HuH-7 (cell line): ENCODE measurements around the gene TMEM204.

Experiments
- DNase-seq: peaks from one replicate; pipeline ENCODE4 v3.0.0; 2011; ENCODE audit warnings: low spot score

Gene TMEM204

DNA sequence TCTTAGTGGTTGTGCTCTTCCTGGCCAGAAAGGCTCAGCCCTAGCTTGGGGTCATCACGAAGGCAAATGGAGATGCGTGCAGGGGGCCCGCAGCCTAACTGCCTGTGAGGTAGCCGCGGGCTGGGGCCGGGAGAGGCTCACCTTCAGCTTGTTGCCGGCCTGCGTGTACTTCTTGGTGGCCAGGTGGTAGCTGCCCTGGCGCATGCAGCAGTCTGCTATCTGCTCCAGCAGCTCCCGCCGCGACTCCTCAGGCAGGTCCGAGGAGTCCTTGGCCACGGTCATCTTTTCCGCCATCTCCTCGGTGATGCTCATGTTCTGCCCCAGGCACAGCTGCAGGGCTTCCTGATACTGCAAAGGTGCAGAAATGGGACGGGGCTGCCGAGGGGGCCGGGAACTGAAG is 13.0 kb upstream of the TMEM204 start:
- DNase-seq: no peak

DNA sequence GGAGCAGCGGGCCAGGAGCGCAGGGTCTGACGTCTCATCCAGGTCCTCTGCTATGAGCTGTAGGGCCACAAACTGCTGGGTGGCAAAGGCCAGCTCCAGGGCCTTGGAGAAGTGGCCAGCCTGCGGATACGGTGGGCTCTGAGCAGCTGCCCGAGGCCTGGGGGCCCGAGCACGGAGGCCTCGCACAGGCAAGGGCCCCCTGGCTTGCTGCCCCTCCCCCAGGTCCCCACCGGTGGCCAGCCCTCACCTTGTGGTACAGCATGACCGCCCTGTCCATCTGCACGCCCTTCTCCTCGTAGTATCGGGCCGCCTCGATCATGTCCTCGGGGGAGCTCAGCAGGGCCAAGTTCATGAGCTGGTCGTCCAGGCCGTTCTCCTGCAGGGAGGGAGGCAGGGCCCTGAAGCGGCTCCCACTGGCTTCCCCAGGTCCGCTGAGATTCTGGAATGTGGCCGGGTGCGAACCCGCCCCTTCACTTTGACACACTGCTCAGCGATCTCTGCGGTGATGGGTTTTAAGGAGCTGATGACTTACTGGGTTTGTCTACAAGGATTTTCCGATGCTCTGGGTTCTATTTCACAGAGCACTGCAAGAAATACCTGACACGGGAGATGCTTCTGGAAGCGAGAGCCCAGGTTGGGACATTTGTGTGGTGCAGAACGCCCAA is 9.8 kb upstream of the TMEM204 start:
- no peak for DNase-seq

DNA sequence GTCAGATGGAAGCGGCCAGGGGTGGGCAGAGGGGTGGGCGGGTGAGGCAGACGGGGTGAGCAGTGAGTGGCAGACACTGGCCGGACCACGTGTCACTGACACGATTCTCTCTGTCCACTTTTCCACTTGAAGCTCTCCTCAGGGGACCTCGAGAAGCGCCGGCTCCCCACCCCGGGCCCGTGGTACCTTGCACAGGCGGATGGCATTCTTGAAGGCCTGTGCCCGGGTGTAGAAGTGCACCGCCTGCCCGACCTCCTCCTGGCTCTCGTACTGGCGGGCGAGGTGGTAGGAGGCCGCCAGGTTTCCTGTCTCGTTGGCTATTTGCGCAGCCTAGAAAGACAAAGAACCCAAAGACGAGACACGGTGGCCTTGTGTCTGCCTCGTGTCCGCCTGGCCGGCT is 9.1 kb upstream of the TMEM204 start:
- no peak for DNase-seq

- DNase-seq: no peak
Observed at GRCh38 chr16:1525871-1526607, 7.4 kb upstream of the TMEM204 start.

- no peak for DNase-seq
Observed at GRCh38 chr16:1526608-1527555, 6.6 kb upstream of the TMEM204 start.

DNA sequence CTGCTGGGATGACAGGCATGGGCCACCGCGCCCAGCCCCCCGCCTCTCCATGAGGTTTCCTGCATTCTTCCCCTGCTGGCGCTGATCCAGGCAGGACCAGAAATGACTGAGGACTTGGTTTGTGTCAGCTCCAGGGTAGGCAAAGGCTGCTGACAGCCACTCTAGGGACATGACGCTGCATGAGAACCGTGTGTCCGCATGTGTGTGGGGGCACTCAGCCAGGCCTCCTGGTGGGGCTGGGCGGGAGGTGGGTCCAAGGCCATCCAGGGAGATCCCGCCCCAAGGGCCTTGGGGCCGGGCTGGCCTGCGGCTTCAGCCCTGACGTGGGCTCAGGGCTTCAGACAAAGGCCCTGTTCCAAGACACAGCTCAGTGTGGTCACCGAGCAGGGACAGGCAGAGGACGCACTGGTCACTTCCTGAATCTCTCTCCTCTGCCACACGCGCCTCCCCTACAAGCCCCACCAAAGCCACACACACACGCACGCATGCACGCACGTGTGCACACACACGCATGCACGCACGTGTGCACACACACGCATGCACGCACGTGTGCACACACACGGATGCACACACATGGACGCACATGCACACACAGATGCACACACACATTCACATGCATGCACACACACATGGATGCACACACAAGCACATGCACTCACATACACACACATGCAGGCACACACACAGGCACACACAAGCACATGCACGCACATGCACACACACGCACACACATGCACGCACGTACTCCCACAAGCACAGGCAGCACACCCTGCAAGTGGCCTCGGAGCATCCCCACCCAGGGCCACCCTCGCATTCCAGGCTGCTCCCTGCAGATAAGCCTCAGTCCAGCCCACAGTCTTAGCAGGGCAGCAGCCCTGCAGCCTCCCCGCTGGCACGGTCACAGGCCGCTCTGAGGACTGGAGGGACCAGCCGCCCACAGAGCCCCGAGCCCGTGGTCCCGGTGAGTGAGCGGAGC is 5.3 kb upstream of the TMEM204 start:
- DNase-seq: no peak

- no peak for DNase-seq
Observed at GRCh38 chr16:1528921-1529537, 4.4 kb upstream of the TMEM204 start.

DNA sequence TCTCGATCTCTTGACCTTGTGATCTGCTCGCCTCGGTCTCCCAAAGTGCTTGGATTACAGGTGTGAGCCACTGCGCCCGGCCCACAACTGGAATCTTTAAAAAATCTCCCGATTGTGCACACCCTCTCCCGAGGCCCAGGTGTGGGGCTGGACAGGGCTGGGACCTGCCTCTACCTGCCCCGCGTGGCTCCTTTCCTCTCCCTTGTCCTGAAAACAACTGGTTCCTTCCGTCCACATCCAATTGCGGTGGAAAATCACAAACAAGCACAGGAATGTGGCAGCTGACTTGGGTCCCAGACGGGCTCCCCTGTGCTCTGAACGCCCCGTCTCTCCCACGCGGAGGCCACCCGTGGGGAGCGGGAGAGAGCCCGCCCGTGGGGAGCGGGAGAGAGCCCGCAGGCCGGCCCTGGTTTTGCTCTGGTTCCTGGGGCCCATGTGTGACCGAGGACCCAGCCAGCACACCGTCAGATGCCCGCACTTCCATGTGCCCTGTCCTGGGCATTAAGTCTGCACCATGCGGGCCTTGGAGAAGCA is 3.0 kb upstream of the TMEM204 start:
- no peak for DNase-seq

DNA sequence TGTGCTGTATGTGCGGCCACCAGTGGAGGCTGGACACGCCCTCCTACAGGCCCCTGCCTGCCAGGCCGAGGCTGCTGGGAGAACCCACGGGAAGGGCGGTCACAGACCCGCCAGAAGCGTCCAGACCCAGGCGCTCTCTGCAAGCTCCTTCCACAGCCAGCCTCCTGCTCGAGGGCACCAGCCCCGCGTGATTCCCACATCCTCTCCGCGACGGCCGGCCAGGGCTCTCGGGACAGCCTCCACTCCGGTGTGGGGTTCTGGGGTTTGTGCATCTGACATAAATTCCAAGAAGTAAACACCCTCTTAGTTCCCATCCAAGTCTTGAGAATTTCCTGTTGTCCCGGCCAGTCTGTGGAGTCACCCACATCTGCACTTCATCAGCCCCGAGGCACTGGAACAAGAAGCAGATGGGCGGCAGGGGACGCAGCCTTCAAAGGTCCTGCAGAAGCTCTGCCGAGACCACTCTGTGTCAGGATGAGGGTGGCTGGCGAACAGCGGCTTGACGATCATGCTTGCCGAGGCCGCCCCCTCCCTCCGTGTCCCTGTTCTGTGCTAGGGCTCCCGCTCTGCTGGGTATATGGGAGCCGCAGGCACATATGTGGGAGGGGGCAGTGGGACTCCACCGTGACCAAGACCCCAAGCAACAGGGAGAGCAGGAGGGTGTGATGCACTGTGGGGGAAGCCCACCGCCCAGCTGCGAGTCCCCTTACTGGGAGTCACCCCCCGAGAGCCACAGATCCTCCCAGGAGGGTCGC is 2.4 kb upstream of the TMEM204 start:
- no peak for DNase-seq

GRCh38 chr16:1531638-1531910 is 1.9 kb upstream of the TMEM204 start:
- no peak for DNase-seq

GRCh38 chr16:1532081-1532760 is 1.2 kb upstream of the TMEM204 start:
- DNase-seq: no peak

DNA sequence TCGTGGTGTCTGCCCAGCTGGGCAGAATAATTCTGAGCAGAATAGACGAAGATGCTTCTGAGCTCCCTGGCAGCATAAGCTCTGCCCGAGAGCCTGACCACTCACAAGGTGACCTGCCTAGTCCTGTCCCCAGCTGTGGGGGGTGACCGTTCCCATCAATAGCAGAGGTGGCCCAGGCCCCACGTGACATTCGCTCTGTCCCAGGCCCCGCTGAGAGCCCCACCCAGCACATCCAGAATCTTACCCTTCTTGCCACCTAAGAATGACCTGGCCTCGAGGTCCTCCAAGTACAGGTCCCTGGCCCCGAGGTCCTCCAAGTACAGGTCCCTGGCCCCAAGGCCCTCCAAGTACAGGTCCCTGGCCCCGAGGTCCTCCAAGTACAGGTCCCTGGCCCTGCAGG is 695 bp upstream of the TMEM204 start:
- no peak for DNase-seq

- DNase-seq: no peak
Observed at GRCh38 chr16:1534021-1535020, 855 bp downstream of the TMEM204 start.

DNA sequence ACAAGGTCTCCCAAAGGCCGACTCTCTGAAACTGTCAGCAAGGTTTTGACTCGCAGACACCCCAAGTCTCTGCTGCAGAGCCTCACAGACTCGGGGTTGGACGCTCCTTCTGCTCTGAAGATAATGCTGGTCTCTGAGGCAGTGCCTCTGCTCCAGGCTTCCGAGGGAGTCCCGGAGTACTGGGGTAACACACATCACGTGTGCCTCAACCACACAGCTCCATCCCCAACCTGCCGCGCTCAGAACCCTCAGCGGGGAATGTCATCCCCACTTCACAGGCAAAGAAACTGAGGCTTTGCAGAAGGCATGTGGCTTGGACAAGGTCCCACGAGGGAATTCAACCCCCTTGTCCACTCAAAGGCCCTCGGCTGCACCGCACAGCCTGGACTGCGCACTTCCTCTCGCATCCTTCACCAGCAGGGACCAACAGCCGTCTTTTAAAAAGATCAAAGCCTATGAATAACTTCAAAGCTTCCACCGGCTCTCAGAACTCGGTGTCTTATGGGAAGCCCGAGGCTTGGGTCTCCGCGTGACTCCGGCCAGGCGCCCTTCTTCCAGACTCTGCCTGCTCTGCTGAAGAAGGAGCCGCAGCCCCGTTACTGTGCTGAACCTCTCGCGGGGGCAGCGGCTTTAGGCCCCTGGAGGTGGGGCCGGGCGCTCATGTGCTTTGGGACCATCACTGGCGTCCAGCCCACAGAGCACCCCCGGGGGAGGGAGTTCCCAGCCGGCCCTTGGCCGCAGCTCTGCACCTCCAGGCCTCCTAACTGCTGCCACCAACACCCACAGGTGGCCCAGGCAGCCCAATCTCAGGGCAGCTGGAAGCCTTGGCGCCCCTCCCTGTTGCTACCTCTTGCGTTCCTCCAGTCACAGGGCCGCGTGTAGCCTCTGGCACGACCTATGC is 2.2 kb downstream of the TMEM204 start:
- no peak for DNase-seq

DNA sequence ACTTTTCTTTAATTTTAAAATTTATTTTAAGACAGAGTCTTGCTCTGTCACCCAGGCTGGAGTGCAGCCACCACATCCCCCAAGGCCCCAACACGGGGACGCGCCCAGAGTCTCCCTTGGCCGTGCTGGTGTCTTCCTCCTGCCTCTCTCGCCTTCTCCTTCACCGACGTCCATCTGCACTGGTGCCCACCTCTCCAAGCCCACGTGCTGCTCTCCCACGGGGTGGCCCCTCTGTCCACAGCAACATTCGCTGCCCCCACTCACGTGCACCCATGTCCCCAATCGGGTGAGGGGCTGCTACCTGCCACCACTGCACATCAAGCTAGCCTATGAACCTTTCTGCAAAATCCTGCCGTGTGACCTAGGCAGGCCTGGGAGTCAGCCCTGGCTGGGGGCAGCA is 3.1 kb downstream of the TMEM204 start:
- DNase-seq: no peak

- no peak for DNase-seq
Observed at GRCh38 chr16:1537138-1537577, 3.7 kb downstream of the TMEM204 start.

DNA sequence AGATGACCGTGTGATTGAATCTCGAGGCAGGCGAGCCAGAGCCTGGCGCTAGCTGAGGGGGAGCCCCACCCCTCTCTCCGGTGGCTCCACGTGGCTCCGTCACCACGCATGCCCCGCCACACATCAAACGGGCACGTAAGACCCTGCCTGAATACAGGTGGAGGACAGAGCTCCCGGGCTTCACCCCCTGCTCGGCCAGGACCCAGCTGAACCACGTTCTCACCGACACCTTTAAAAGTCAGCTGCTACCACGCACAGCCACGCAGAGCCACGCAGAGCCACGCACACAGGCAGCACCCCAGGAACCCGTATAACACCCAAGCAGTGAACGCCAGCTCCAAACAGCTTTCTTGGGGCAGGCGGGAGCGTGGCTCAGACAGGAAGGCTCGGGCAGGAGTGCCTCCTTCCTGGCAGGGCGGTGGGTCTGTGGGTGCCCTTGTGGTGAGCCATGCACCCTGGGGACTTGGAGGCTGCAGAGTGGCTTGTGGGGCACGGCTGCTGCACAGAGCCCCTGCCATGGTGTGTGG is 4.4 kb downstream of the TMEM204 start:
- DNase-seq: no peak
